Endothelial cell of umbilical vein (primary cell): ENCODE measurements around the gene ARHGEF10L. TPM values are rescaled to one million over a fixed set of nuclear protein-coding genes. Genes with fewer than 3 reads are reported as not detected.

ENCODE experiments used
- BruUV-seq: library from RNA; stranded (reverse); fragments of 400-500 nt; replicated peaks from 2 replicates; lab custom pipeline; 2021; lab: Mats Ljungman, UMichigan
- CTCF ChIA-PET: fragments of 300-600, 350-600 bp; sonication (Branson Sonifier 250); formaldehyde crosslinking; loops from one replicate; lab custom pipeline; 2021; ENCODE audit warnings: antibody characterized with exemption, inconsistent platforms; lab: Charles Lee
- POLR2A ChIA-PET: fragments of 300-600, 350-600 bp; sonication (Branson Sonifier 250); formaldehyde crosslinking; loops from one replicate; lab custom pipeline; 2021; ENCODE audit warnings: antibody characterized with exemption, inconsistent platforms; lab: Charles Lee
- DNase-seq: peaks from one replicate; pipeline ENCODE4 v3.0.0-alpha.2; 2011; ENCODE audit warnings: low read depth, low spot score
- FAIRE-seq: peaks from 2 replicates; lab custom pipeline; 2011; peaks lifted over from hg19 to GRCh38; lab: Jason Lieb, UNC
- H2AFZ ChIP-seq: 2 replicates; pipeline ENCODE4 v1.6.0; 2012; ENCODE audit warnings: low read depth, low read length, control low read depth, inconsistent platforms
- H3K27ac ChIP-seq: 2 replicates; pipeline ENCODE4 v1.5.1; 2011; ENCODE audit warnings: low read depth, mild to moderate bottlenecking, control low read depth, low read length, moderate library complexity; ENCODE audit not compliant: insufficient read depth
- H3K27me3 ChIP-seq, 2 experiments: 2 replicates each; pipeline versions ENCODE4 v1.6.0 to v1.6.1; 2011; ENCODE audit warnings: low read length in 2 of 2, mixed read lengths in 1 of 2; ENCODE audit not compliant: control insufficient read depth in 2 of 2, insufficient read depth in 2 of 2
- H3K36me3 ChIP-seq, 2 experiments: 2 replicates in 1 of 2; 3 replicates in 1 of 2; pipeline ENCODE4 v1.5.1; 2011; ENCODE audit warnings: low read length in 2 of 2, mild to moderate bottlenecking in 1 of 2, moderate library complexity in 1 of 2; ENCODE audit not compliant: control insufficient read depth in 2 of 2, insufficient read depth in 2 of 2; ENCODE audit errors: extremely low read depth in 1 of 2
- H3K4me1 ChIP-seq: 3 replicates; pipeline ENCODE4 v1.5.1; 2011; ENCODE audit warnings: mild to moderate bottlenecking, low read length; ENCODE audit not compliant: control insufficient read depth, insufficient read depth; ENCODE audit errors: extremely low read depth
- H3K4me2 ChIP-seq: 2 replicates; pipeline ENCODE4 v1.6.1; 2011; ENCODE audit warnings: low read length, control low read depth, mixed read lengths; ENCODE audit not compliant: insufficient read depth
- H3K4me3 ChIP-seq, 3 experiments: fragments of 200-600 bp in 1 of 3; sonication (generic), shearing (Covaris generic) in 1 of 3; replicated peaks in 1 of 3; 2 replicates each; pipeline ENCODE4 v1.5.1; 2011 to 2016; ENCODE audit warnings: control low read depth in 3 of 3, low read length in 3 of 3, mild to moderate bottlenecking in 2 of 3, inconsistent platforms in 1 of 3, low read depth in 1 of 3, moderate library complexity in 1 of 3; ENCODE audit not compliant: insufficient read depth in 1 of 3
- H3K79me2 ChIP-seq: 2 replicates; pipeline ENCODE4 v1.6.0; 2012; ENCODE audit warnings: low read length, inconsistent platforms; ENCODE audit not compliant: control insufficient read depth, insufficient read depth
- H3K9ac ChIP-seq: replicated peaks from 2 replicates; pipeline ENCODE3; 2011; ENCODE audit warnings: low read length, control low read depth; ENCODE audit not compliant: insufficient read depth; ENCODE audit errors: extremely low read depth
- H3K9me1 ChIP-seq: replicated peaks from 3 replicates; pipeline ENCODE4 v1.6.0; 2011; ENCODE audit warnings: mild to moderate bottlenecking, low read length; ENCODE audit not compliant: control insufficient read depth, insufficient read depth; ENCODE audit errors: extremely low read depth
- H3K9me3 ChIP-seq: replicated peaks from 2 replicates; pipeline ENCODE4 v1.5.1; 2012; ENCODE audit warnings: low read length, inconsistent platforms; ENCODE audit not compliant: control insufficient read depth, insufficient read depth
- H4K20me1 ChIP-seq: replicated peaks from 2 replicates; pipeline ENCODE3; 2011; ENCODE audit warnings: mild to moderate bottlenecking, low read length; ENCODE audit not compliant: control insufficient read depth, insufficient read depth; ENCODE audit errors: extremely low read depth
- CTCF ChIP-seq, 2 donors: IDR thresholded peaks; 1 replicate in 1 of 2; 2 replicates in 1 of 2; pipeline ENCODE4 v1.5.1; 2011; ENCODE audit warnings: low read length in 2 of 2, mild to moderate bottlenecking in 2 of 2, moderate library complexity in 2 of 2, control low read depth in 1 of 2, inconsistent platforms in 1 of 2, low read depth in 1 of 2; ENCODE audit not compliant: insufficient read depth in 1 of 2; ENCODE audit errors: extremely low read depth in 1 of 2
- EZH2 ChIP-seq: IDR thresholded peaks from 2 replicates; pipeline ENCODE4 v1.6.1; 2012; ENCODE audit warnings: borderline replicate concordance, low read depth, mild to moderate bottlenecking, moderate library complexity, low read length, inconsistent platforms; ENCODE audit not compliant: severe bottlenecking
- FOS ChIP-seq: IDR thresholded peaks from 2 replicates; pipeline ENCODE4 v1.6.1; 2011; ENCODE audit warnings: mild to moderate bottlenecking, low read length, moderate library complexity, borderline replicate concordance; ENCODE audit not compliant: insufficient read depth
- GATA2 ChIP-seq: IDR thresholded peaks from 2 replicates; pipeline ENCODE4 v1.7.0; 2011; ENCODE audit warnings: low read depth, mild to moderate bottlenecking, moderate library complexity, mixed read lengths, low read length; ENCODE audit not compliant: insufficient read length, insufficient read depth
- JUN ChIP-seq: IDR thresholded peaks from 2 replicates; pipeline ENCODE4 v1.6.1; 2011; ENCODE audit warnings: borderline replicate concordance, low read depth; ENCODE audit not compliant: insufficient read length, insufficient read depth
- MAX ChIP-seq: IDR thresholded peaks from 2 replicates; pipeline ENCODE4 v1.6.1; 2011; ENCODE audit not compliant: insufficient read depth, insufficient read length
- MYC ChIP-seq: IDR thresholded peaks from one replicate; pipeline ENCODE4 v1.6.1; 2011; ENCODE audit warnings: mild to moderate bottlenecking, low read depth, low read length
- POLR2A ChIP-seq: IDR thresholded peaks from 2 replicates; pipeline ENCODE4 v1.6.1; 2012; ENCODE audit warnings: low read depth, mild to moderate bottlenecking, control low read depth, low read length
- POLR2AphosphoS5 ChIP-seq: IDR thresholded peaks from 2 replicates; pipeline ENCODE4 v1.6.1; 2012; ENCODE audit warnings: low read depth, mild to moderate bottlenecking, control low read depth, low read length, moderate library complexity; ENCODE audit not compliant: insufficient read depth
- dilution Hi-C: fragments of 300-500 bp; cut with MboI; formaldehyde crosslinking; loops from one replicate; pipeline ENCODE4 v1.15.0; 2019; ENCODE audit warnings: low sequenced_read_pairs; ENCODE audit not compliant: extremely low pct_ligation_motif_present
- intact Hi-C: fragments of 100-400 bp; cut with micrococcal nuclease; formaldehyde crosslinking; loops from one replicate; pipeline ENCODE4 v1.10.0; 2022
- polyA plus RNA-seq, 4 experiments: library from polyadenylated mRNA; depleted of rRNA in 3 of 4; stranded (reverse) in 3 of 4; unstranded in 1 of 4; fragments of >200 nt; gene quantifications; 2 replicates each; pipeline versions ENCODE4 v1.2.1 to v1.2.3, GENCODE V29; 2011 to 2012; ENCODE audit warnings: missing spikeins in 1 of 4
- total RNA-seq: library from RNA; stranded (reverse); gene quantifications from 2 replicates; pipeline ENCODE4 v1.2.3, GENCODE V29; 2021

Gene ARHGEF10L
- total and polyA plus RNA-seq, 2 donors (not counting 3 experiments of a cell fraction or from before 2014, with no cell fraction given), result 1.9 to 5.2 TPM

- Histone ChIP-seq H4K20me1 (no peaks in the 10 kb centered on the region), H3K36me3 (no peaks in the 10 kb centered on the region), H3K9me1 (no peaks in the 10 kb centered on the region), H3K9me3 (no peaks in the 10 kb centered on the region), H3K4me1 (no peaks in the 10 kb centered on the region), H3K4me3 (no peak overlapping the region), H3K79me2 (no peaks in the 10 kb centered on the region), H3K9ac (no peak overlapping the region), H3K4me2 (no peak overlapping the region), H3K27me3 (no peaks in the 10 kb centered on the region), H3K27ac (no peak overlapping the region), H2AFZ (no peak overlapping the region)
- DNase-seq, result no peak
- no peak for FAIRE-seq
- intact Hi-C loops (no loop called here), dilution Hi-C loops (no loop called here)
- ChIA-PET POLR2A (no interaction called here), CTCF (no interaction called here)
- no TSS peak for BruUV-seq
- TF ChIP-seq FOS, result no peak
- no peak for TF ChIP-seq MAX
- TF ChIP-seq CTCF (IDR thresholded peaks at IDR 0.05; ENCODE audit: extremely low read depth in 1 of 2, insufficient read depth in 1 of 2, low read depth in 1 of 2, low read length in 2 of 2), result no peak
- TF ChIP-seq JUN, result no peak
- TF ChIP-seq POLR2A, result no peak
- TF ChIP-seq MYC, result no peak
- TF ChIP-seq GATA2, result no peak
- no peak for TF ChIP-seq EZH2
- no peak for TF ChIP-seq POLR2AphosphoS5
These were observed 204.4 kb downstream of the ARHGEF10L start for GRCh38 chr1:17743925-17744324.
